Measurements from ENCODE around the gene SSPN. TPM values are rescaled to one million over a fixed set of nuclear protein-coding genes. Genes with fewer than 3 reads are reported as not detected.

Gene SSPN
- total and polyA plus RNA-seq, 8 donors: 0.61 to 11.9 (median 4.4) TPM

GRCh38 chr12:26282339-26282940 lies 87.1 kb downstream of the SSPN start:
- TF ChIP-seq CTCF (IDR thresholded peaks at IDR 0.05): no peak
- H3K27ac ChIP-seq: peak overlapping the region in 1 of 4 donors; percentile 10
- no peak for DNase-seq
- WGBS, 2 donors: 73 to 79% methylated on average over 4 of the region's 4 CpGs
- peaks cover 0 to 6% (median 0%) of the 10 kb centered on the region in 3 donors for H3K4me1 ChIP-seq
- H3K36me3 ChIP-seq: no peaks in the 10 kb centered on the region
- intact Hi-C loops (cut with DNase I): no loop called here
- no peak for FAIRE-seq
- H3K4me3 ChIP-seq: no peak overlapping the region
- no peak for ATAC-seq
- H3K27me3 ChIP-seq: no peaks in the 10 kb centered on the region
- H3K9me3 ChIP-seq: no peaks in the 10 kb centered on the region

GRCh38 chr12:26283046-26283445 lies 87.7 kb downstream of the SSPN start:
- Histone ChIP-seq H3K4me1 (peaks cover 0 to 6% (median 0%) of the 10 kb centered on the region in 3 donors), H3K9me3 (no peaks in the 10 kb centered on the region), H3K27ac (peak overlapping the region in 1 of 4 donors; percentile 10), H3K27me3 (no peaks in the 10 kb centered on the region), H3K4me3 (no peak overlapping the region), H3K36me3 (no peaks in the 10 kb centered on the region)
- FAIRE-seq (no peak), DNase-seq (no peak), ATAC-seq (no peak)
- TF ChIP-seq CTCF (IDR thresholded peaks at IDR 0.05): no peak
- WGBS, 2 donors: 17 to 24% methylated on average over 1 of the region's 1 CpG
- intact Hi-C loops (cut with DNase I): no loop called here

GRCh38 chr12:26283617-26284016 lies 88.2 kb downstream of the SSPN start:
- no peak for ATAC-seq
- Histone ChIP-seq H3K4me3 (no peak overlapping the region), H3K27me3 (no peaks in the 10 kb centered on the region), H3K4me1 (peaks cover 0 to 3% (median 0%) of the 10 kb centered on the region in 3 donors), H3K9me3 (no peaks in the 10 kb centered on the region), H3K36me3 (no peaks in the 10 kb centered on the region), H3K27ac (no peak overlapping the region)
- DNase-seq: no peak
- whole genome bisulfite sequencing, 2 donors: 85 to 91% methylated on average over 2 of the region's 2 CpGs
- intact Hi-C loops (cut with DNase I): no loop called here
- no peak for FAIRE-seq
- TF ChIP-seq CTCF (IDR thresholded peaks at IDR 0.05): no peak

GRCh38 chr12:26285401-26285800 lies 90.0 kb downstream of the SSPN start:
- intact Hi-C loops (cut with DNase I): no loop called here
- Histone ChIP-seq H3K4me1 (no peaks in the 10 kb centered on the region), H3K9me3 (no peaks in the 10 kb centered on the region), H3K27ac (no peak overlapping the region), H3K27me3 (no peaks in the 10 kb centered on the region), H3K4me3 (no peak overlapping the region), H3K36me3 (no peaks in the 10 kb centered on the region)
- ATAC-seq (no peak), FAIRE-seq (no peak), DNase-seq (no peak)
- TF ChIP-seq CTCF (IDR thresholded peaks at IDR 0.05): no peak
- WGBS, 2 donors: 98 to 100% methylated on average over 1 of the region's 1 CpG

GRCh38 chr12:26286186-26286585 lies 90.8 kb downstream of the SSPN start:
- Histone ChIP-seq H3K36me3 (no peaks in the 10 kb centered on the region), H3K9me3 (no peaks in the 10 kb centered on the region), H3K27me3 (no peaks in the 10 kb centered on the region), H3K27ac (no peak overlapping the region), H3K4me1 (no peaks in the 10 kb centered on the region), H3K4me3 (no peak overlapping the region)
- WGBS, 2 donors: 87 to 89% methylated on average over 6 of the region's 6 CpGs
- intact Hi-C loops (cut with DNase I): no loop called here
- ATAC-seq (no peak), DNase-seq (no peak), FAIRE-seq (no peak)
- TF ChIP-seq CTCF (IDR thresholded peaks at IDR 0.05): no peak
